ENCODE results near the gene CYP2U1. TPM values are rescaled to one million over a fixed set of nuclear protein-coding genes. Genes with fewer than 3 reads are reported as not detected.

CYP2U1 gene
- total RNA-seq, 1 experiment from 2014 or later, result 2.5 TPM

DNA sequence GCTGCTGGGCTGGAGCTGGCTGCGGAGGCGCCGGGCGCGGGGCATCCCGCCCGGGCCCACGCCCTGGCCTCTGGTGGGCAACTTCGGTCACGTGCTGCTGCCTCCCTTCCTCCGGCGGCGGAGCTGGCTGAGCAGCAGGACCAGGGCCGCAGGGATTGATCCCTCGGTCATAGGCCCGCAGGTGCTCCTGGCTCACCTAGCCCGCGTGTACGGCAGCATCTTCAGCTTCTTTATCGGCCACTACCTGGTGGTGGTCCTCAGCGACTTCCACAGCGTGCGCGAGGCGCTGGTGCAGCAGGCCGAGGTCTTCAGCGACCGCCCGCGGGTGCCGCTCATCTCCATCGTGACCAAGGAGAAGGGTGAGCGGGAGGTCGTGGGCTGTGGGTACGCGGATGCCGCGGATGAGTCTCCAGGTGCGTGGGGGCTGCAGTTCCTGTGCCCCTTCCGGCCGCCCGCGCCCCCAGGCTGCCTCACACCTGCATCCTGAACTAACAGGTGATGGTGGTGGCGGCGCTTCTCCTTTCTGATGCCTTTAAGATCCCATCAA lies 499 bp downstream of the CYP2U1 start:
- no peak for DNase-seq (ENCODE audit: unreplicated experiment)
- POLR2A ChIA-PET, result interaction anchor here (0.6 to 3.6 kb wide), 7 partner anchors 9 to 212 kb away, joined by 3 to 15 read pairs (median 5); partner anchors contain the start of genes PAPSS1 and SGMS2
- Mint-ChIP-seq H3K4me1 (ENCODE audit: insufficient read depth, unreplicated experiment) (peaks cover 20% of the 10 kb centered on the region), H3K27ac (ENCODE audit: low read depth, unreplicated experiment) (no peak overlapping the region), H3K27me3 (ENCODE audit: insufficient read depth, unreplicated experiment) (no peaks in the 10 kb centered on the region), H3K9me3 (ENCODE audit: unreplicated experiment) (no peaks in the 10 kb centered on the region), H3K36me3 (ENCODE audit: insufficient read depth, unreplicated experiment) (no peaks in the 10 kb centered on the region), H3K4me3 (ENCODE audit: unreplicated experiment) (peak overlapping the region; percentile 81)
- intact Hi-C loops (cut with micrococcal nuclease), result loop anchor here (5.0 kb wide), 1 partner anchor 60 kb away; no protein-coding TSS in a partner anchor
- CTCF ChIA-PET, result interaction anchor here (0.6 to 1.4 kb wide), 2 partner anchors 87 to 779 kb away, joined by 3 read pairs; no protein-coding TSS in a partner anchor
- TF ChIP-seq, protein P1, sequence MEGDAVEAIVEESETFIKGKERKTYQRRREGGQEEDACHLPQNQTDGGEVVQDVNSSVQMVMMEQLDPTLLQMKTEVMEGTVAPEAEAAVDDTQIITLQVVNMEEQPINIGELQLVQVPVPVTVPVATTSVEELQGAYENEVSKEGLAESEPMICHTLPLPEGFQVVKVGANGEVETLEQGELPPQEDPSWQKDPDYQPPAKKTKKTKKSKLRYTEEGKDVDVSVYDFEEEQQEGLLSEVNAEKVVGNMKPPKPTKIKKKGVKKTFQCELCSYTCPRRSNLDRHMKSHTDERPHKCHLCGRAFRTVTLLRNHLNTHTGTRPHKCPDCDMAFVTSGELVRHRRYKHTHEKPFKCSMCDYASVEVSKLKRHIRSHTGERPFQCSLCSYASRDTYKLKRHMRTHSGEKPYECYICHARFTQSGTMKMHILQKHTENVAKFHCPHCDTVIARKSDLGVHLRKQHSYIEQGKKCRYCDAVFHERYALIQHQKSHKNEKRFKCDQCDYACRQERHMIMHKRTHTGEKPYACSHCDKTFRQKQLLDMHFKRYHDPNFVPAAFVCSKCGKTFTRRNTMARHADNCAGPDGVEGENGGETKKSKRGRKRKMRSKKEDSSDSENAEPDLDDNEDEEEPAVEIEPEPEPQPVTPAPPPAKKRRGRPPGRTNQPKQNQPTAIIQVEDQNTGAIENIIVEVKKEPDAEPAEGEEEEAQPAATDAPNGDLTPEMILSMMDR (IDR thresholded peaks at IDR 0.05; ENCODE audit: unreplicated experiment), result no peak
- no TSS peak for BruUV-seq (replicated peaks)

DNA sequence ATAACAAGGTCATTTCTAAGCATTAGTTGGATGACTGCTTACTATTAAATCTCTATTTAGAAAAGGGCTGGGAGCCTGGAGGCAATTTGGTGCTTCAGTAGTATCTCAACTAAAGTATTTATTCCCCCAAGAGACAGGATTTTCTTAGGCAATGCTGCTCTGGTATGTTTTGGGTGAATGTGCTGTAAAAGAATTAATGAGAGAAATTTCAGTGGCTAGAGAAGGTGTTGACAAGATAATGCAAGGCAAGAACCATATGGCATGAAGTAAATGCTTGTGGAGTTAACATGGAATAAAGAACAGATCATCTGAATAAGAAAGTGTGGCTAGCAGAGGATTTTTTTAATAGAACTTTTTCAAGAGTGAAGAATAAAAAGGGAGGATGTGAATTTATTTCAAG lies 3.9 kb downstream of the CYP2U1 start:
- H3K27ac Mint-ChIP-seq (ENCODE audit: low read depth, unreplicated experiment), result no peak overlapping the region
- BruUV-seq (replicated peaks), result no TSS peak
- peaks cover 7% of the 10 kb centered on the region for H3K36me3 Mint-ChIP-seq (ENCODE audit: insufficient read depth, unreplicated experiment)
- DNase-seq (ENCODE audit: unreplicated experiment), result no peak
- peaks cover 23% of the 10 kb centered on the region for H3K4me1 Mint-ChIP-seq (ENCODE audit: insufficient read depth, unreplicated experiment)
- H3K4me3 Mint-ChIP-seq (ENCODE audit: unreplicated experiment), result no peak overlapping the region
- CTCF ChIA-PET, result no interaction called here
- H3K27me3 Mint-ChIP-seq (ENCODE audit: insufficient read depth, unreplicated experiment), result no peaks in the 10 kb centered on the region
- POLR2A ChIA-PET, result no interaction called here
- no peaks in the 10 kb centered on the region for H3K9me3 Mint-ChIP-seq (ENCODE audit: unreplicated experiment)
- intact Hi-C loops (cut with micrococcal nuclease), result no loop called here
- TF ChIP-seq, protein P1 (IDR thresholded peaks at IDR 0.05; ENCODE audit: unreplicated experiment), result no peak

DNA sequence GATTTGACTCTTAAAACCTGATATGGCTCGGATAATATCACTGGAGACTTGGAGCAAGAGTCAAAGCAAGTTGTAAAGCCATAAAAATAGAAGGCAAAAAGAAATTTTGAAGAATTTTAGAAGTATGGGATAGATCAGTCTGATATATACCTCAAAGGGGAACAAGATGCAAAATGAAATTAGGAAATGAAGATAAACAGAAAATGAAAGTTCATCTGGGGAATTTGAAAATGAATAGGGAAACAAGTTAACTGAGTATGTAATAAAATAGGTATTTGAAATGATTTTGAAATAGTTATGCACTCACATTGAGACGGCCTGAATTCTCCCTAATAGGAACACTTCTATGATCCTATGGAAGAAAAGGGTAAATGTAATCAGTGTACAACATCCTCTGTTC lies 5.7 kb downstream of the CYP2U1 start:
- H3K4me3 Mint-ChIP-seq (ENCODE audit: unreplicated experiment), result no peak overlapping the region
- intact Hi-C loops (cut with micrococcal nuclease), result no loop called here
- no TSS peak for BruUV-seq (replicated peaks)
- ChIA-PET CTCF (no interaction called here), POLR2A (no interaction called here)
- peaks cover 16% of the 10 kb centered on the region for H3K4me1 Mint-ChIP-seq (ENCODE audit: insufficient read depth, unreplicated experiment)
- H3K27ac Mint-ChIP-seq (ENCODE audit: low read depth, unreplicated experiment), result no peak overlapping the region
- peaks cover 7% of the 10 kb centered on the region for H3K36me3 Mint-ChIP-seq (ENCODE audit: insufficient read depth, unreplicated experiment)
- H3K9me3 Mint-ChIP-seq (ENCODE audit: unreplicated experiment), result no peaks in the 10 kb centered on the region
- no peak for DNase-seq (ENCODE audit: unreplicated experiment)
- H3K27me3 Mint-ChIP-seq (ENCODE audit: insufficient read depth, unreplicated experiment), result no peaks in the 10 kb centered on the region
- TF ChIP-seq, protein P1 (IDR thresholded peaks at IDR 0.05; ENCODE audit: unreplicated experiment), result no peak

DNA sequence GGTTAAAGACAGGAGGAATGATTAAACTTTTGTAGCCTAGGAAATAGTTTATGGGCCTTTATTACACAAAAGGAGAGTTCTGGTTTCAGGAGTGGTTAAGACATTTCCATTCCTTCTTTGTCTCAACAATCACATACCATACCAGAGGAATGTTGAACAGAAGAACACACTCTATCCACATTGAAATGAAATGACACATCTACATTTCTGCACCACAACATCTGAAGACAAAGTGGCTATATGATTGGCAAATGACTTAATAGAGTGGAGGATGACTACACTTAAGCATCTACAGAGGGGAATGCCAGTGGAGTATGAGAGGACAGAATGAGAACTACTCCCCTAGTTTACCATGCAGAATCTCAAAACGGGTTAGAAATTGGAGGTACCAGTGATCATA lies 8.0 kb downstream of the CYP2U1 start:
- CTCF ChIA-PET, result no interaction called here
- no peak overlapping the region for H3K4me3 Mint-ChIP-seq (ENCODE audit: unreplicated experiment)
- H3K27ac Mint-ChIP-seq (ENCODE audit: low read depth, unreplicated experiment), result no peak overlapping the region
- H3K4me1 Mint-ChIP-seq (ENCODE audit: insufficient read depth, unreplicated experiment), result peaks cover 5% of the 10 kb centered on the region
- DNase-seq (ENCODE audit: unreplicated experiment), result no peak
- POLR2A ChIA-PET, result no interaction called here
- TF ChIP-seq, protein P1 (IDR thresholded peaks at IDR 0.05; ENCODE audit: unreplicated experiment), result no peak
- BruUV-seq (replicated peaks), result no TSS peak
- no peaks in the 10 kb centered on the region for H3K9me3 Mint-ChIP-seq (ENCODE audit: unreplicated experiment)
- intact Hi-C loops (cut with micrococcal nuclease), result no loop called here
- no peaks in the 10 kb centered on the region for H3K27me3 Mint-ChIP-seq (ENCODE audit: insufficient read depth, unreplicated experiment)
- H3K36me3 Mint-ChIP-seq (ENCODE audit: insufficient read depth, unreplicated experiment), result peaks cover 7% of the 10 kb centered on the region
